GM12878 (cell line): ENCODE measurements around the gene ST7. TPM values are rescaled to one million over a fixed set of nuclear protein-coding genes. Genes with fewer than 3 reads are reported as not detected.

Experiments
- ATAC-seq: fragments of 200-7000 bp; cut with Tn5 transposase; 3 replicates; pipeline ENCODE4 v1.9.1; 2020; ENCODE audit warnings: mild to moderate bottlenecking, moderate library complexity
- BruUV-seq: library from RNA; stranded (reverse); fragments of 400-500 nt; replicated peaks from 2 replicates; lab custom pipeline; 2021; lab: Mats Ljungman, UMichigan
- CTCF ChIA-PET: fragments of 300-600 bp; sonication (Branson Sonifier 250); formaldehyde crosslinking; extraction: SDS; loops from one replicate; lab custom pipeline; 2021; ENCODE audit warnings: inconsistent platforms; lab: Yijun Ruan, JAX
- POLR2A ChIA-PET: fragments of 350-600 bp; formaldehyde crosslinking; extraction: SDS; loops from one replicate; lab custom pipeline; 2021; ENCODE audit warnings: inconsistent platforms; lab: Charles Lee
- RAD21 ChIA-PET: fragments of 300-600 bp; sonication (Branson Sonifier 250); formaldehyde crosslinking; loops from one replicate; lab custom pipeline; 2023; ENCODE audit warnings: antibody characterized with exemption; ENCODE audit not compliant: unreplicated experiment; lab: Charles Lee
- SMC1A ChIA-PET: fragments of 300-600 bp; sonication (Branson Sonifier 250); formaldehyde crosslinking; loops from one replicate; lab custom pipeline; 2023; ENCODE audit not compliant: unreplicated experiment, uncharacterized antibody; lab: Charles Lee
- DNase-seq: peaks from one replicate; pipeline ENCODE4 v3.0.0-alpha.2; 2011; ENCODE audit warnings: low read depth, low spot score
- FAIRE-seq: peaks from 3 replicates; lab custom pipeline; 2011; peaks lifted over from hg19 to GRCh38; lab: Jason Lieb, UNC
- H2AFZ ChIP-seq: 2 replicates; pipeline ENCODE4 v1.6.0; 2011; ENCODE audit warnings: low read depth, low read length, control low read depth; ENCODE audit not compliant: control insufficient read depth
- H3K27ac ChIP-seq: 2 replicates; pipeline ENCODE4 v1.5.1; 2011; ENCODE audit warnings: control low read depth; ENCODE audit not compliant: control insufficient read depth, insufficient read depth
- H3K27me3 ChIP-seq, 2 experiments: replicated peaks in 1 of 2; 2 replicates each; pipeline versions ENCODE4 v1.6.0 to v1.6.1; 2011; ENCODE audit warnings: low read length in 1 of 2; ENCODE audit not compliant: control insufficient read depth in 2 of 2, insufficient read depth in 2 of 2
- H3K36me3 ChIP-seq, 2 experiments: 2 replicates each; pipeline ENCODE4 v1.5.1; 2011; ENCODE audit warnings: low read length in 1 of 2; ENCODE audit not compliant: control insufficient read depth in 2 of 2, insufficient read depth in 2 of 2
- H3K4me1 ChIP-seq: 2 replicates; pipeline ENCODE4 v1.6.1; 2011; ENCODE audit warnings: mild to moderate bottlenecking, low read length, moderate library complexity, mixed read lengths; ENCODE audit not compliant: control insufficient read depth, insufficient read depth
- H3K4me2 ChIP-seq: 2 replicates; pipeline ENCODE4 v1.6.0; 2011; ENCODE audit warnings: control low read depth; ENCODE audit not compliant: control insufficient read depth, insufficient read depth
- H3K4me3 ChIP-seq: fragments of 200-600 bp; sonication (generic); 2 replicates; pipeline ENCODE4 v1.5.1; 2016
- H3K79me2 ChIP-seq: 2 replicates; pipeline ENCODE4 v1.6.0; 2011; ENCODE audit warnings: low read length; ENCODE audit not compliant: control insufficient read depth, insufficient read depth
- H3K9ac ChIP-seq: 2 replicates; pipeline ENCODE4 v1.8.0; 2011; ENCODE audit warnings: low read length, control low read depth, mixed read lengths; ENCODE audit not compliant: control insufficient read depth, insufficient read depth
- H3K9me3 ChIP-seq: replicated peaks from 3 replicates; pipeline ENCODE4 v1.5.1; 2011; ENCODE audit warnings: mild to moderate bottlenecking, low read length; ENCODE audit not compliant: control insufficient read depth, insufficient read depth
- H4K20me1 ChIP-seq: 2 replicates; pipeline ENCODE4 v1.6.0; 2011; ENCODE audit not compliant: control insufficient read depth, insufficient read depth
- CREB1 ChIP-seq: IDR thresholded peaks from 2 replicates; pipeline ENCODE4 v1.6.1; 2012; ENCODE audit warnings: low read depth, mild to moderate bottlenecking, inconsistent platforms
- E2F8 ChIP-seq: fragments of 450-650 bp; IDR thresholded peaks from 2 replicates; pipeline ENCODE4 v1.6.1; 2018; ENCODE audit warnings: mild to moderate bottlenecking, low read depth, moderate library complexity; ENCODE audit not compliant: partially characterized antibody
- JUND ChIP-seq: IDR thresholded peaks from 2 replicates; pipeline ENCODE4 v1.6.1; 2012; ENCODE audit warnings: low read depth, mild to moderate bottlenecking, low read length, improper control_type of control experiment, moderate library complexity
- RAD51 ChIP-seq: fragments of 450-650 bp; IDR thresholded peaks from 2 replicates; pipeline ENCODE4 v1.6.1; 2016; ENCODE audit warnings: moderate library complexity, mild to moderate bottlenecking, inconsistent platforms
- SRF ChIP-seq, 2 experiments: IDR thresholded peaks; 2 replicates each; pipeline ENCODE4 v1.6.1; 2011; ENCODE audit warnings: low read depth in 2 of 2, low read length in 2 of 2, mild to moderate bottlenecking in 1 of 2, moderate library complexity in 1 of 2
- ZBED1 ChIP-seq: IDR thresholded peaks from 2 replicates; pipeline ENCODE4 v1.6.1; 2016; ENCODE audit warnings: borderline replicate concordance
- ZNF384 ChIP-seq: IDR thresholded peaks from 2 replicates; pipeline ENCODE4 v1.6.1; 2012; ENCODE audit warnings: low read depth, mild to moderate bottlenecking, low read length, improper control_type of control experiment, borderline replicate concordance
- in situ Hi-C: fragments of 300-500 bp; cut with MboI; formaldehyde crosslinking; loops from 9 replicates; pipeline ENCODE4 v1.14.3; 2018; ENCODE audit warnings: mixed read lengths
- intact Hi-C: fragments of 100-400 bp; cut with micrococcal nuclease; formaldehyde crosslinking; loops from one replicate; pipeline ENCODE4 v1.14.2; 2022; ENCODE audit not compliant: unreplicated experiment
- polyA plus RNA-seq, 11 experiments: library from polyadenylated mRNA; depleted of rRNA in 4 of 11; unstranded in 6 of 11; stranded (reverse) in 5 of 11; fragments of >200 nt; fragmentation: Nextera tagmentation in 4 of 11; fragmentation: Illumina TruSeq in 1 of 11; extraction: Ambion mirVana in 4 of 11; extraction: Trizol in 1 of 11; gene quantifications; 1 replicate in 1 of 11; 2 replicates in 10 of 11; pipeline versions ENCODE4 v1.2.1 to v1.2.3, GENCODE V29; 2011 to 2016; ENCODE audit warnings: inconsistent platforms in 2 of 11, missing spikeins in 2 of 11, low read depth in 1 of 11
- total RNA-seq, 4 experiments: library from RNA; depleted of rRNA in 3 of 4; stranded (reverse); fragments of >200 nt in 3 of 4; fragmentation: Illumina TruSeq in 1 of 4; extraction: Trizol in 1 of 4; gene quantifications; 2 replicates each; pipeline versions ENCODE4 v1.2.1 to v1.2.3, GENCODE V29; 2013 to 2021
- TF ChIP-seq, protein P1 (sequence below): fragments of 450-650 bp; formaldehyde crosslinking; IDR thresholded peaks from 2 replicates; pipeline ENCODE4 v1.5.0; 2022; ENCODE audit warnings: mild to moderate bottlenecking, missing genetic modification characterization
- TF ChIP-seq, protein P2 (sequence below): fragments of 450-650 bp; IDR thresholded peaks from 2 replicates; pipeline ENCODE4 v1.6.1; 2018; ENCODE audit warnings: borderline replicate concordance, mild to moderate bottlenecking; ENCODE audit not compliant: partially characterized antibody
- TF ChIP-seq, protein P3 (sequence below): fragments of 450-650 bp; IDR thresholded peaks from 2 replicates; pipeline ENCODE4 v1.6.1; 2017; ENCODE audit warnings: low read depth, mild to moderate bottlenecking, moderate library complexity
- TF ChIP-seq, protein P4 (sequence below): fragments of 450-650 bp; IDR thresholded peaks from 2 replicates; pipeline ENCODE4 v1.6.1; 2016; ENCODE audit warnings: mild to moderate bottlenecking

The ST7 gene
- total and polyA plus RNA-seq, 10 of the 15 experiments (the other 5 are each of a cell fraction or from before 2014, with no cell fraction given), result 27.7 to 76.4 (median 53.6) TPM

DNA sequence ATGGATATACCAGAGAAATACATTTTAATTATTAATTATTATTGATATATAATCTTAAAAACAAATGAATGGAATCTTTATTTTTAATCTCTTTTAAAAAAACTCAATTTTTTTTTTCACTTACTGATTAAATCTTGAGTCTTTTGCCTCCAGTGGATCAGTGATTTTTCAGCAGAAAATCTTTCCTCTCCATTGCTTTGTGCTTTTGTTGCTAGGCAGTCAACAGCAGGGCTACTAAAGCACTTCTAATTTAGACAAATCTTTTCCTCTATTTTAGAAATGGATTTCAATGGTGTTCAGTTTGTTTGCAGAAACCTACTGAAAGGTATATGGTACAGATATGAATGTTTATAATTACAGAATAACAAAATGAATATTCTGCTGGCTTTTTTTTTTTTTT, 143.6 kb downstream of the ST7 start:
- SMC1A ChIA-PET, result interaction anchor here (1.2 kb wide), 1 partner anchor 14 kb away, joined by 3 read pairs; no protein-coding TSS in a partner anchor
- Histone ChIP-seq H2AFZ (no peak overlapping the region), H3K9ac (no peak overlapping the region), H3K27ac (no peak overlapping the region), H3K9me3 (no peaks in the 10 kb centered on the region), H3K4me1 (no peaks in the 10 kb centered on the region), H3K36me3 (no peaks in the 10 kb centered on the region), H3K79me2 (peaks cover 12% of the 10 kb centered on the region), H3K4me2 (no peak overlapping the region), H3K4me3 (no peak overlapping the region), H3K27me3 (no peaks in the 10 kb centered on the region), H4K20me1 (no peaks in the 10 kb centered on the region)
- in situ Hi-C loops, result no loop called here
- FAIRE-seq (no peak), ATAC-seq (no peak), DNase-seq (no peak)
- intact Hi-C loops, result no loop called here
- CTCF ChIA-PET, result interaction anchor here (0.9 to 1.5 kb wide), 3 partner anchors 9 to 112 kb away, joined by 3 read pairs; no protein-coding TSS in a partner anchor
- no TSS peak for BruUV-seq
- POLR2A ChIA-PET, result no interaction called here
- RAD21 ChIA-PET, result interaction anchor here (1.4 kb wide), 1 partner anchor 29 kb away, joined by 5 read pairs; no protein-coding TSS in a partner anchor
- no peak for TF ChIP-seq ZBED1
- TF ChIP-seq, protein P1, sequence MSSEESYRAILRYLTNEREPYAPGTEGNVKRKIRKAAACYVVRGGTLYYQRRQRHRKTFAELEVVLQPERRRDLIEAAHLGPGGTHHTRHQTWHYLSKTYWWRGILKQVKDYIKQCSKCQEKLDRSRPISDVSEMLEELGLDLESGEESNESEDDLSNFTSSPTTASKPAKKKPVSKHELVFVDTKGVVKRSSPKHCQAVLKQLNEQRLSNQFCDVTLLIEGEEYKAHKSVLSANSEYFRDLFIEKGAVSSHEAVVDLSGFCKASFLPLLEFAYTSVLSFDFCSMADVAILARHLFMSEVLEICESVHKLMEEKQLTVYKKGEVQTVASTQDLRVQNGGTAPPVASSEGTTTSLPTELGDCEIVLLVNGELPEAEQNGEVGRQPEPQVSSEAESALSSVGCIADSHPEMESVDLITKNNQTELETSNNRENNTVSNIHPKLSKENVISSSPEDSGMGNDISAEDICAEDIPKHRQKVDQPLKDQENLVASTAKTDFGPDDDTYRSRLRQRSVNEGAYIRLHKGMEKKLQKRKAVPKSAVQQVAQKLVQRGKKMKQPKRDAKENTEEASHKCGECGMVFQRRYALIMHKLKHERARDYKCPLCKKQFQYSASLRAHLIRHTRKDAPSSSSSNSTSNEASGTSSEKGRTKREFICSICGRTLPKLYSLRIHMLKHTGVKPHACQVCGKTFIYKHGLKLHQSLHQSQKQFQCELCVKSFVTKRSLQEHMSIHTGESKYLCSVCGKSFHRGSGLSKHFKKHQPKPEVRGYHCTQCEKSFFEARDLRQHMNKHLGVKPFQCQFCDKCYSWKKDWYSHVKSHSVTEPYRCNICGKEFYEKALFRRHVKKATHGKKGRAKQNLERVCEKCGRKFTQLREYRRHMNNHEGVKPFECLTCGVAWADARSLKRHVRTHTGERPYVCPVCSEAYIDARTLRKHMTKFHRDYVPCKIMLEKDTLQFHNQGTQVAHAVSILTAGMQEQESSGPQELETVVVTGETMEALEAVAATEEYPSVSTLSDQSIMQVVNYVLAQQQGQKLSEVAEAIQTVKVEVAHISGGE (CRISPR knock-in tag), result no peak
- TF ChIP-seq, protein P2, sequence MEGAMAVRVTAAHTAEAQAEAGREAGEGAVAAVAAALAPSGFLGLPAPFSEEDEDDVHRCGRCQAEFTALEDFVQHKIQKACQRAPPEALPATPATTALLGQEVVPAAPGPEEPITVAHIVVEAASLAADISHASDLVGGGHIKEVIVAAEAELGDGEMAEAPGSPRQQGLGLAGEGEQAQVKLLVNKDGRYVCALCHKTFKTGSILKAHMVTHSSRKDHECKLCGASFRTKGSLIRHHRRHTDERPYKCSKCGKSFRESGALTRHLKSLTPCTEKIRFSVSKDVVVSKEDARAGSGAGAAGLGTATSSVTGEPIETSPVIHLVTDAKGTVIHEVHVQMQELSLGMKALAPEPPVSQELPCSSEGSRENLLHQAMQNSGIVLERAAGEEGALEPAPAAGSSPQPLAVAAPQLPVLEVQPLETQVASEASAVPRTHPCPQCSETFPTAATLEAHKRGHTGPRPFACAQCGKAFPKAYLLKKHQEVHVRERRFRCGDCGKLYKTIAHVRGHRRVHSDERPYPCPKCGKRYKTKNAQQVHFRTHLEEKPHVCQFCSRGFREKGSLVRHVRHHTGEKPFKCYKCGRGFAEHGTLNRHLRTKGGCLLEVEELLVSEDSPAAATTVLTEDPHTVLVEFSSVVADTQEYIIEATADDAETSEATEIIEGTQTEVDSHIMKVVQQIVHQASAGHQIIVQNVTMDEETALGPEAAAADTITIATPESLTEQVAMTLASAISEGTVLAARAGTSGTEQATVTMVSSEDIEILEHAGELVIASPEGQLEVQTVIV, result no peak
- TF ChIP-seq SRF (IDR thresholded peaks at IDR 0.05; ENCODE audit: low read depth in 2 of 2, low read length in 2 of 2), result no peak
- TF ChIP-seq, protein P3, sequence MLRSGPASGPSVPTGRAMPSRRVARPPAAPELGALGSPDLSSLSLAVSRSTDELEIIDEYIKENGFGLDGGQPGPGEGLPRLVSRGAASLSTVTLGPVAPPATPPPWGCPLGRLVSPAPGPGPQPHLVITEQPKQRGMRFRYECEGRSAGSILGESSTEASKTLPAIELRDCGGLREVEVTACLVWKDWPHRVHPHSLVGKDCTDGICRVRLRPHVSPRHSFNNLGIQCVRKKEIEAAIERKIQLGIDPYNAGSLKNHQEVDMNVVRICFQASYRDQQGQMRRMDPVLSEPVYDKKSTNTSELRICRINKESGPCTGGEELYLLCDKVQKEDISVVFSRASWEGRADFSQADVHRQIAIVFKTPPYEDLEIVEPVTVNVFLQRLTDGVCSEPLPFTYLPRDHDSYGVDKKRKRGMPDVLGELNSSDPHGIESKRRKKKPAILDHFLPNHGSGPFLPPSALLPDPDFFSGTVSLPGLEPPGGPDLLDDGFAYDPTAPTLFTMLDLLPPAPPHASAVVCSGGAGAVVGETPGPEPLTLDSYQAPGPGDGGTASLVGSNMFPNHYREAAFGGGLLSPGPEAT, result no peak
- TF ChIP-seq E2F8, result no peak
- TF ChIP-seq ZNF384, result no peak
- no peak for TF ChIP-seq RAD51
- TF ChIP-seq CREB1, result no peak
- TF ChIP-seq, protein P4, sequence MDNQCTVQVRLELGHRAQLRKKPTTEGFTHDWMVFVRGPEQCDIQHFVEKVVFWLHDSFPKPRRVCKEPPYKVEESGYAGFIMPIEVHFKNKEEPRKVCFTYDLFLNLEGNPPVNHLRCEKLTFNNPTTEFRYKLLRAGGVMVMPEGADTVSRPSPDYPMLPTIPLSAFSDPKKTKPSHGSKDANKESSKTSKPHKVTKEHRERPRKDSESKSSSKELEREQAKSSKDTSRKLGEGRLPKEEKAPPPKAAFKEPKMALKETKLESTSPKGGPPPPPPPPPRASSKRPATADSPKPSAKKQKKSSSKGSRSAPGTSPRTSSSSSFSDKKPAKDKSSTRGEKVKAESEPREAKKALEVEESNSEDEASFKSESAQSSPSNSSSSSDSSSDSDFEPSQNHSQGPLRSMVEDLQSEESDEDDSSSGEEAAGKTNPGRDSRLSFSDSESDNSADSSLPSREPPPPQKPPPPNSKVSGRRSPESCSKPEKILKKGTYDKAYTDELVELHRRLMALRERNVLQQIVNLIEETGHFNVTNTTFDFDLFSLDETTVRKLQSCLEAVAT, result no peak
- TF ChIP-seq JUND, result no peak
